Measurements from ENCODE around the gene ZNF81. TPM values are rescaled to one million over a fixed set of nuclear protein-coding genes. Genes with fewer than 3 reads are reported as not detected.
"Not testable (repeated sequence)": the region's sequence is repeated elsewhere in the genome, so short reads cannot be mapped to it uniquely, and the experiment has no call there.

Gene ZNF81
- total RNA-seq (2012; rRNA removed), result 5.7 and 5.8 TPM in 2 replicates

- no peaks in the 10 kb centered on the region for H3K27me3 ChIP-seq (ENCODE audit: control insufficient read depth, insufficient read depth, low read length)
- no peaks in the 10 kb centered on the region for H3K9me3 ChIP-seq (replicated peaks; ENCODE audit: low read length)
- no peaks in the 10 kb centered on the region for H3K36me3 ChIP-seq (ENCODE audit: insufficient read depth, low read length)
- peak within 1 kb of the TSS; percentile 81 for H3K9ac ChIP-seq (ENCODE audit: low read depth, low read length)
- peak within 1 kb of the TSS; percentile 74 for H3K4me3 ChIP-seq (ENCODE audit: low read length)
- peaks cover 3% of the 10 kb centered on the region for H3K4me1 ChIP-seq (ENCODE audit: control insufficient read depth, insufficient read depth, low read length)
- peak within 1 kb of the TSS; percentile 80 for H3K4me2 ChIP-seq (ENCODE audit: low read length)
Observed at GRCh38 chrX:47836164-47837072, at the start of gene ZNF81. Gene ZNF81, plus strand, starts transcription at chrX:47836902. Its CDS starts 9,366 bp downstream, at chrX:47846268.

- Histone ChIP-seq H3K4me1 (ENCODE audit: control insufficient read depth, insufficient read depth, low read length) (peaks cover 9% of the 10 kb centered on the region), H3K9me3 (replicated peaks; ENCODE audit: low read length) (no peaks in the 10 kb centered on the region), H3K4me3 (ENCODE audit: low read length) (peak overlapping the region; percentile 5), H3K27me3 (ENCODE audit: control insufficient read depth, insufficient read depth, low read length) (no peaks in the 10 kb centered on the region), H3K4me2 (ENCODE audit: low read length) (peak overlapping the region; percentile 47), H3K9ac (ENCODE audit: low read depth, low read length) (peak overlapping the region; percentile 24), H3K36me3 (ENCODE audit: insufficient read depth, low read length) (no peaks in the 10 kb centered on the region)
Observed at GRCh38 chrX:47796433-47796906, 40.2 kb upstream of the ZNF81 start.

DNA sequence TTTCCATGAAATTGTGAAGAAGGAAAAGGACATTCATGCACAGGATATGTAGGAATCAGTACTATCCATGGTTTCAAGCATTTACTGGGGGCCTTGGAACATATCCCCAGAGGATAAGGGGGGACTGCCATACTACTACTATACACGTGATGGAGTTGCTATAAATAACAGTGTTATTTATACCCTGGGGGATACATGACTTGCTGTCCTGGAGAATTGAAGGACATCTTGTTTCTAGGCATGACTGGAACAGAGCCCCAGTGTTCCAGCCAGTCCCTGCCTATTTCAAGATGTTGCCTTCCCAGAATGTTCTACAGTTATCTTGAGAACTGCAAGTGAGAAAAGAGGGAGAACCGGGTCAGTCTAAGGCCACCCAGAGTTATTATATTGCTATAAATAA lies 39.6 kb upstream of the ZNF81 start:
- H3K27me3 ChIP-seq (ENCODE audit: control insufficient read depth, insufficient read depth, low read length), result no peaks in the 10 kb centered on the region
- no peak overlapping the region for H3K4me3 ChIP-seq (ENCODE audit: low read length)
- H3K36me3 ChIP-seq (ENCODE audit: insufficient read depth, low read length), result no peaks in the 10 kb centered on the region
- no peaks in the 10 kb centered on the region for H3K9me3 ChIP-seq (replicated peaks; ENCODE audit: low read length)
- H3K4me2 ChIP-seq (ENCODE audit: low read length), result peak overlapping the region; percentile 8
- peak overlapping the region; percentile 24 for H3K9ac ChIP-seq (ENCODE audit: low read depth, low read length)
- H3K4me1 ChIP-seq (ENCODE audit: control insufficient read depth, insufficient read depth, low read length), result peaks cover 9% of the 10 kb centered on the region

- Histone ChIP-seq H3K4me3 (ENCODE audit: low read length) (no peak overlapping the region), H3K9ac (ENCODE audit: low read depth, low read length) (no peak overlapping the region), H3K27me3 (ENCODE audit: control insufficient read depth, insufficient read depth, low read length) (no peaks in the 10 kb centered on the region), H3K4me1 (ENCODE audit: control insufficient read depth, insufficient read depth, low read length) (peaks cover 9% of the 10 kb centered on the region), H3K4me2 (ENCODE audit: low read length) (no peak overlapping the region), H3K9me3 (replicated peaks; ENCODE audit: low read length) (no peaks in the 10 kb centered on the region), H3K36me3 (ENCODE audit: insufficient read depth, low read length) (no peaks in the 10 kb centered on the region)
Observed at GRCh38 chrX:47798861-47799260, 37.8 kb upstream of the ZNF81 start.

DNA sequence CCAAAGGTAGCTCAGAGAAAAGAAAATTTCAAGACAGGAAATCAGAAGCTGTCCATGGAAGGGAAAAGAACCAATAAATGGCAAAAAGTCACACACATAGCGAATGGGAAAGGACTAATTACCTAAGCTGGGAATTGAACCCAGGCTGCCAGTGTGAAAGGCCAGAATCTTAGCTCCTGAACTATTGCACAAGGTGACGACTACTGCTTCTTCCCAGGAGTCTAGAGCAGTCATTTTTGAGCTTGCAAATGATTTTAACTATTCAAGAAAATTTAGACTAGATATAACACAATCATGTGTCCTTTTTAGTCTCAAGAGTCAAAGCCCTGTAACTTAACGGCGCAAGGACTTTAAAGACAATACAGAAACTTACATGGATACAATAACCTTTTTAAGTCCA lies 34.1 kb upstream of the ZNF81 start:
- no peaks in the 10 kb centered on the region for H3K9me3 ChIP-seq (replicated peaks; ENCODE audit: low read length)
- no peaks in the 10 kb centered on the region for H3K36me3 ChIP-seq (ENCODE audit: insufficient read depth, low read length)
- peak overlapping the region; percentile 65 for H3K4me3 ChIP-seq (ENCODE audit: low read length)
- no peaks in the 10 kb centered on the region for H3K27me3 ChIP-seq (ENCODE audit: control insufficient read depth, insufficient read depth, low read length)
- no peak overlapping the region for H3K9ac ChIP-seq (ENCODE audit: low read depth, low read length)
- H3K4me2 ChIP-seq (ENCODE audit: low read length), result peak overlapping the region; percentile 77
- no peaks in the 10 kb centered on the region for H3K4me1 ChIP-seq (ENCODE audit: control insufficient read depth, insufficient read depth, low read length)

DNA sequence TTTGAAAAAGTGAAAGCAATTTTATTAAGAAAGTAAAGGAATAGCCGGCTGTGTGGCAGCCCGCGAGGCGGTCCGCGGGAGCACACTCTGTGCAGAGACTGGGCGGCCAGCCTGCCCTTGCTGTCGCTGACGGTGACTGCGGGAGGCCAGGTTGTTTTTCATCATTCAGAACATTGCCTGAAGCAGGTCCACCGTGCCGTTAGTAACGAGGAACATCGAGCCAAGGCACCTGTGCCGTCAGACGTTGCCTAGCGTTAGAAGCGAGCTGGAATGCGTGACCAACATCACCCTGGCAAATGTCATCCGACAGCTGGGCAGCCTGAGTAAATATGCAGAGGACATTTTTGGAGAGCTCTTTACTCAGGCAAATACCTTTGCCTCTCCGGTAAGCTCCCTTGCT lies 33.6 kb upstream of the ZNF81 start:
- not testable (repeated sequence) for H3K9me3 ChIP-seq (replicated peaks; ENCODE audit: low read length)

GRCh38 chrX:47804315-47804714 lies 32.4 kb upstream of the ZNF81 start:
- Histone ChIP-seq H3K36me3 (ENCODE audit: insufficient read depth, low read length) (no peaks in the 10 kb centered on the region), H3K27me3 (ENCODE audit: control insufficient read depth, insufficient read depth, low read length) (no peaks in the 10 kb centered on the region), H3K4me2 (ENCODE audit: low read length) (no peak overlapping the region), H3K9me3 (replicated peaks; ENCODE audit: low read length) (no peaks in the 10 kb centered on the region), H3K4me1 (ENCODE audit: control insufficient read depth, insufficient read depth, low read length) (no peaks in the 10 kb centered on the region), H3K4me3 (ENCODE audit: low read length) (no peak overlapping the region), H3K9ac (ENCODE audit: low read depth, low read length) (no peak overlapping the region)

More for the DNA sequence above, 33.6 kb upstream of the ZNF81 start:
- H3K4me3 ChIP-seq (ENCODE audit: low read length), result peak overlapping the region; percentile 65
- H3K9ac ChIP-seq (ENCODE audit: low read depth, low read length); H3K27me3 ChIP-seq (ENCODE audit: control insufficient read depth, insufficient read depth, low read length); H3K4me1 ChIP-seq (ENCODE audit: control insufficient read depth, insufficient read depth, low read length); H3K36me3 ChIP-seq (ENCODE audit: insufficient read depth, low read length): not testable (repeated sequence)
- peak overlapping the region; percentile 77 for H3K4me2 ChIP-seq (ENCODE audit: low read length)

DNA sequence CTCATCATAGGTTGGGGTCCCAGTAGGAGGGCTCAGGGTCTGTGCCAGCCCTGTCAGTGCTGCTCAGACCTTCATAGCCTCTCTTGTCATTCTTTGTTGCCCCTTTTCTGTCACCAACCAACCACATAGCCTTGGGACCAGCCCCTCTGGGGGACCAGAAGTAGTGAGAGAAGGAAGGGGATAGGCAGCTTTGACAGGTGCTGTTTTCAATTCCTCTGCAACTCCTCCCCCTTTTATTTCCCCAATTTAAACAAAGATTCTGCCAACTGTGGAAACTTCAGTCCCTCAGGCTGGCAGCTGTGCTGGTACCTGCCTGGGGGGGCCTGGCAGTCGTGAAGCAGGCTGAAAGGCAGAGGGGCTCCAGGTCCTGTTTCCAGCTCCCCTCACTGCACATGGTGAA lies 30.9 kb upstream of the ZNF81 start:
- not testable (repeated sequence) for H3K4me3 ChIP-seq (ENCODE audit: low read length); H3K27me3 ChIP-seq (ENCODE audit: control insufficient read depth, insufficient read depth, low read length)

DNA sequence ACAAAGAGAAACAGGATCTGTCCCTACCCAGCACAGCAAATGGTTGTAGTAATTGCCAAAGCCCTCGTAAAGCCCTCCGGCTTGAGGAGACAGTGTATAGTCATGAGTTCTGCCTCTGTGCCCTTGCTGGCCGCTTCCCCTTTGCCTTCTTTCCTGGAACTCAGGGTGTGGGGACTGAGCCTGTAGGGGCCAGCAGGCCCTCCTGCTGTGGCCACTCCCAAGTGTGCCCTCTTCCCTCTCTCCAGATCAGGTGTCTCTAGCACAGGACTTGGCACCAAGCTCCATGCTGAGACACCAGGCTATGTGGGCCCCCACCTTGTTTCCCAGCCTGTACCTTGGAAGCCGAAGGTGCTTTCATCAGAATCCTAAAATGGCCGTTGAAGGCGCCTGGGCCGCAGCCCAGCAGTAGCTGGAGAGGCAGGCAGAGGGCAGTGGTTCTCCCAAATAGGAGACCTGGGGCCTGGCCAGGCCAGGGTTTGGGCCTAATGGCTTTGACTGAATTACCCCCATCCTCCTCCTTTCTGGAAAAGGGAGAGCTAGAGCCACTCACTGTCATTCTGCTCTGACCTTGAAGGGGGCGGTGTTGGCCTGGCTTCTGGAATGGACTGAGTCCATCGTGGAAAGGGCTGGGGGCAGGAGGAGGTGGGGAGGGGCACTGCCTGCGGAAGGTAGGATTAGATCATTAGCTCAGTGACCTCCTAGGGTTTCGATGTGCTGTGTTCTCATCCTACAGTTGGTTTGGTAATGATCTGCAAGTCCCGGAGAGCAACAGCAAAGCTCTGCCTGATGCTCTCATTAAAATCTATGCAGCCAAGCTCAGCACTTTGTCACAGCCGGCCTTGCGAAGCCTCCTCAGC lies 30.1 kb upstream of the ZNF81 start:
- not testable (repeated sequence) for H3K4me1 ChIP-seq (ENCODE audit: control insufficient read depth, insufficient read depth, low read length); H3K4me3 ChIP-seq (ENCODE audit: low read length); H3K9ac ChIP-seq (ENCODE audit: low read depth, low read length); H3K9me3 ChIP-seq (replicated peaks; ENCODE audit: low read length); H3K36me3 ChIP-seq (ENCODE audit: insufficient read depth, low read length); H3K27me3 ChIP-seq (ENCODE audit: control insufficient read depth, insufficient read depth, low read length); H3K4me2 ChIP-seq (ENCODE audit: low read length)

More for the DNA sequence above, 30.9 kb upstream of the ZNF81 start:
- H3K4me2 ChIP-seq (ENCODE audit: low read length); H3K9me3 ChIP-seq (replicated peaks; ENCODE audit: low read length); H3K36me3 ChIP-seq (ENCODE audit: insufficient read depth, low read length); H3K9ac ChIP-seq (ENCODE audit: low read depth, low read length); H3K4me1 ChIP-seq (ENCODE audit: control insufficient read depth, insufficient read depth, low read length): not testable (repeated sequence)

- H3K9me3 ChIP-seq (replicated peaks; ENCODE audit: low read length); H3K4me3 ChIP-seq (ENCODE audit: low read length); H3K36me3 ChIP-seq (ENCODE audit: insufficient read depth, low read length); H3K27me3 ChIP-seq (ENCODE audit: control insufficient read depth, insufficient read depth, low read length); H3K4me2 ChIP-seq (ENCODE audit: low read length); H3K4me1 ChIP-seq (ENCODE audit: control insufficient read depth, insufficient read depth, low read length); H3K9ac ChIP-seq (ENCODE audit: low read depth, low read length): not testable (repeated sequence)
Observed at GRCh38 chrX:47807272-47807538, 29.5 kb upstream of the ZNF81 start.

GRCh38 chrX:47807548-47807947 lies 29.2 kb upstream of the ZNF81 start:
- H3K27me3 ChIP-seq (ENCODE audit: control insufficient read depth, insufficient read depth, low read length), result no peaks in the 10 kb centered on the region
- no peaks in the 10 kb centered on the region for H3K4me1 ChIP-seq (ENCODE audit: control insufficient read depth, insufficient read depth, low read length)
- H3K9me3 ChIP-seq (replicated peaks; ENCODE audit: low read length), result no peaks in the 10 kb centered on the region
- no peak overlapping the region for H3K4me3 ChIP-seq (ENCODE audit: low read length)
- H3K36me3 ChIP-seq (ENCODE audit: insufficient read depth, low read length), result no peaks in the 10 kb centered on the region
- no peak overlapping the region for H3K4me2 ChIP-seq (ENCODE audit: low read length)
- H3K9ac ChIP-seq (ENCODE audit: low read depth, low read length), result no peak overlapping the region

Data from skeletal muscle satellite cell (primary cell).